Subcutaneous adipose tissue (tissue), 4 donors: Measurements from ENCODE around the gene SPTBN1. TPM values are rescaled to one million over a fixed set of nuclear protein-coding genes. Genes with fewer than 3 reads are reported as not detected.

ENCODE experiments used
- CTCF ChIP-seq: fragments of 450-650 bp; IDR thresholded peaks from one replicate; pipeline ENCODE4 v1.5.1; 2016; ENCODE audit warnings: low read depth, mild to moderate bottlenecking, control low read depth, antibody characterized with exemption, moderate library complexity
- total RNA-seq, 4 donors: library from RNA; depleted of rRNA; stranded (reverse); fragments of >200 nt; gene quantifications; one replicate each; pipeline ENCODE4 v1.1.0, GENCODE V29; 2016

The SPTBN1 gene
- total RNA-seq, 4 donors from 2014 or later, result 655 to 1,523 (median 889) TPM

- no peak for TF ChIP-seq CTCF
These were observed 23.3 kb downstream of the SPTBN1 start for GRCh38 chr2:54479424-54479823.

GRCh38 chr2:54480025-54480424, 23.9 kb downstream of the SPTBN1 start:
- no peak for TF ChIP-seq CTCF

GRCh38 chr2:54481686-54482085, 25.6 kb downstream of the SPTBN1 start:
- TF ChIP-seq CTCF, result no peak

GRCh38 chr2:54482715-54483114, 26.6 kb downstream of the SPTBN1 start:
- TF ChIP-seq CTCF, result no peak

- TF ChIP-seq CTCF, result no peak
These were observed 27.3 kb downstream of the SPTBN1 start for GRCh38 chr2:54483426-54483825.

- TF ChIP-seq CTCF, result no peak
These were observed 30.6 kb downstream of the SPTBN1 start for GRCh38 chr2:54486766-54487165.

- no peak for TF ChIP-seq CTCF
These were observed 34.7 kb downstream of the SPTBN1 start for GRCh38 chr2:54490863-54491262.
